HepG2 (cell line): Measurements from ENCODE around the gene USP10. TPM values are rescaled to one million over a fixed set of nuclear protein-coding genes. Genes with fewer than 3 reads are reported as not detected.

ENCODE experiments used
- BCLAF1 ChIP-seq: fragments of 450-650 bp; IDR thresholded peaks from 2 replicates; pipeline ENCODE4 v1.6.1; 2017; ENCODE audit warnings: mild to moderate bottlenecking
- ESRRA ChIP-seq: sonication (generic); formaldehyde crosslinking; IDR thresholded peaks from 2 replicates; pipeline ENCODE4 v1.5.1; 2020; ENCODE audit warnings: mild to moderate bottlenecking, low read depth, missing genetic modification reagents
- KLF11 ChIP-seq: IDR thresholded peaks from 2 replicates; pipeline ENCODE4 v1.6.1; 2016; ENCODE audit warnings: missing compliant biosample characterization
- RFXAP ChIP-seq: sonication (generic); formaldehyde crosslinking; IDR thresholded peaks from 2 replicates; pipeline ENCODE4 v1.4.0; 2020; ENCODE audit warnings: missing genetic modification reagents, borderline replicate concordance
- SIX4 ChIP-seq: sonication (generic); formaldehyde crosslinking; IDR thresholded peaks from 2 replicates; pipeline ENCODE4 v1.4.0; 2020; ENCODE audit warnings: missing genetic modification reagents
- ZBTB25 ChIP-seq: IDR thresholded peaks from 2 replicates; pipeline ENCODE4 v1.6.1; 2018; ENCODE audit warnings: missing genetic modification reagents
- ZBTB49 ChIP-seq: sonication (generic); formaldehyde crosslinking; IDR thresholded peaks from 2 replicates; pipeline ENCODE4 v1.4.0; 2020; ENCODE audit warnings: missing genetic modification reagents, borderline replicate concordance
- ZFP90 ChIP-seq: sonication (generic); formaldehyde crosslinking; IDR thresholded peaks from 2 replicates; pipeline ENCODE4 v1.8.0; 2022; ENCODE audit warnings: missing genetic modification reagents, mild to moderate bottlenecking, inconsistent platforms, borderline replicate concordance
- ZHX2 ChIP-seq, 2 experiments: sonication (generic) in 1 of 2; formaldehyde crosslinking in 1 of 2; IDR thresholded peaks; 2 replicates each; pipeline versions ENCODE4 v1.6.1 to v1.9.0; 2014 to 2022; ENCODE audit warnings: antibody characterized with exemption in 1 of 2, borderline replicate concordance in 1 of 2, inconsistent platforms in 1 of 2, low read depth in 1 of 2, missing genetic modification reagents in 1 of 2
- ZNF230 ChIP-seq: sonication (generic); formaldehyde crosslinking; IDR thresholded peaks from 2 replicates; pipeline ENCODE4 v1.4.0; 2020; ENCODE audit warnings: mild to moderate bottlenecking, missing genetic modification reagents
- ZNF251 ChIP-seq: sonication (generic); formaldehyde crosslinking; IDR thresholded peaks from 2 replicates; pipeline ENCODE4 v1.9.0; 2021; ENCODE audit warnings: mild to moderate bottlenecking, missing genetic modification reagents
- ZNF552 ChIP-seq: sonication (generic); formaldehyde crosslinking; IDR thresholded peaks from 2 replicates; pipeline ENCODE4 v1.9.0; 2022; ENCODE audit warnings: missing genetic modification reagents, mild to moderate bottlenecking, borderline replicate concordance
- ZNF713 ChIP-seq: sonication (generic); formaldehyde crosslinking; IDR thresholded peaks from 2 replicates; pipeline ENCODE4 v1.4.0; 2020; ENCODE audit warnings: mild to moderate bottlenecking, missing genetic modification reagents
- ZNF782 ChIP-seq: sonication (generic); formaldehyde crosslinking; IDR thresholded peaks from 2 replicates; pipeline ENCODE4 v1.4.0; 2020; ENCODE audit warnings: missing genetic modification reagents, mild to moderate bottlenecking, borderline replicate concordance
- polyA plus RNA-seq, 8 experiments: library from polyadenylated mRNA; depleted of rRNA in 3 of 8; stranded (reverse) in 7 of 8; unstranded in 1 of 8; fragments of >200 nt; fragmentation: Illumina TruSeq in 4 of 8; extraction: Trizol in 4 of 8; gene quantifications; 2 replicates each; pipeline versions ENCODE4 v1.2.1 to v1.2.3, GENCODE V29; 2011 to 2016; ENCODE audit warnings: low read depth in 4 of 8, missing spikeins in 1 of 8, mixed read lengths in 1 of 8; ENCODE audit not compliant: insufficient read depth in 1 of 8
- total RNA-seq, 5 experiments: library from RNA; depleted of rRNA; stranded (reverse); fragments of >200 nt; fragmentation: Illumina TruSeq; extraction: Trizol; gene quantifications; 2 replicates each; pipeline ENCODE4 v1.2.3, GENCODE V29; 2016; ENCODE audit warnings: low read depth in 1 of 5

USP10 gene
- total and polyA plus RNA-seq, 2 of the 13 experiments (the other 11 are each of a cell fraction or from before 2014, with no cell fraction given): 79.1 to 122 TPM

GRCh38 chr16:84699147-84699711, 571 bp upstream of the USP10 start (continued):
- TF ChIP-seq BCLAF1 (no peak), RFXAP (CRISPR knock-in tag) (peak; percentile 21), ZNF552 (CRISPR knock-in tag) (no peak), ZBTB25 (0 out of 2 replicates have a peak, but pooled peaks have one; percentile 34), ZNF251 (CRISPR knock-in tag) (0 out of 2 replicates have a peak, but pooled peaks have one; percentile 58), ZFP90 (CRISPR knock-in tag) (peak; percentile 54; the same call in 1 of the 2 replicates), ZNF230 (CRISPR knock-in tag) (peak; percentile 49; the same call in 1 of the 2 replicates), KLF11 (CRISPR knock-in tag) (0 out of 2 replicates have a peak, but pooled peaks have one; percentile 48), SIX4 (CRISPR knock-in tag) (no peak), ZBTB49 (CRISPR knock-in tag) (no peak), ZNF782 (0 out of 2 replicates have a peak, but pooled peaks have one; percentile 16), ZHX2 (IDR thresholded peaks at IDR 0.05; ENCODE audit: low read depth) (no peak), ZHX2 (CRISPR knock-in tag; IDR thresholded peaks at IDR 0.05; ENCODE audit: borderline replicate concordance) (0 out of 2 replicates have a peak, but pooled peaks have one; percentile 41), ESRRA (CRISPR knock-in tag) (peak; percentile 39; the same call in 1 of the 2 replicates), ZNF713 (peak; percentile 71)
